Measurements from ENCODE around the gene DLEC1. TPM values are rescaled to one million over a fixed set of nuclear protein-coding genes. Genes with fewer than 3 reads are reported as not detected.
A peak's percentile ranks its signal among the peaks of the same experiment; 100 is the strongest.

Gene DLEC1
- total and polyA plus RNA-seq, 9 of the 15 experiments (the other 6 are each of a cell fraction or from before 2014, with no cell fraction given): 0.07 to 0.08 TPM; not detected in 7

- CTCF ChIA-PET (ENCODE audit: low intra/inter-chr PET ratio): no interaction called here
- in situ Hi-C loops (cut with MboI): no loop called here
Observed at GRCh38 chr3:38109580-38110313, 70.7 kb downstream of the DLEC1 start.

More at GRCh38 chr3:38109580-38110313, 70.7 kb downstream of the DLEC1 start:
- Histone ChIP-seq H3K36me3 (ENCODE audit: control insufficient read depth, insufficient read depth, low read length) (no peaks in the 10 kb centered on the region), H3K79me2 (ENCODE audit: control insufficient read depth, insufficient read depth, low read length) (no peaks in the 10 kb centered on the region), H3K27me3 (ENCODE audit: control insufficient read depth in 2 of 2, insufficient read depth in 2 of 2, low read length in 2 of 2) (peaks cover 11 to 48% of the 10 kb centered on the region in 2 experiments; a peak in 4 of 5 replicates), H3K9ac (ENCODE audit: insufficient read depth in 1 of 2, low read depth in 2 of 2, low read length in 2 of 2) (peak overlapping the region in 1 of 2 experiments; percentile 6; a peak in 1 of 4 replicates), H3K9me3 (replicated peaks; ENCODE audit: control insufficient read depth, insufficient read depth, low read depth, low read length) (no peaks in the 10 kb centered on the region), H2AFZ (ENCODE audit: low read depth, low read length) (no peak overlapping the region), H3K4me3 (no peak overlapping the region), H3K4me1 (replicated peaks in 1 of 2; ENCODE audit: control insufficient read depth in 2 of 2, insufficient read depth in 2 of 2, low read length in 2 of 2) (peaks cover 0 to 15% of the 10 kb centered on the region in 2 experiments; a peak in 2 of 5 replicates), H3K4me2 (ENCODE audit: insufficient read depth, low read length) (no peak overlapping the region), H4K20me1 (replicated peaks; ENCODE audit: control insufficient read depth, insufficient read depth, low read length) (peaks cover 8% of the 10 kb centered on the region; the same call in 1 of the 2 replicates), H3K9me1 (ENCODE audit: control insufficient read depth, insufficient read depth, low read length) (no peaks in the 10 kb centered on the region), H3K27ac (ENCODE audit: extremely low read depth, low read depth, low read length) (no peak overlapping the region)
- ATAC-seq (no peak), DNase-seq (ENCODE audit: extremely low read depth in 1 of 4, low spot score in 3 of 4) (no peak), FAIRE-seq (no peak)
- TF ChIP-seq ZNF584 (CRISPR knock-in tag; IDR thresholded peaks at IDR 0.05; ENCODE audit: low read depth) (no peak), XRCC3 (IDR thresholded peaks at IDR 0.05) (no peak), STAG1 (CRISPR knock-in tag; IDR thresholded peaks at IDR 0.05; ENCODE audit: borderline replicate concordance) (no peak), NFIC (IDR thresholded peaks at IDR 0.05) (no peak), ZNF561 (CRISPR knock-in tag; conservative IDR thresholded peaks at IDR 0.05) (no peak), EWSR1 (IDR thresholded peaks at IDR 0.05; ENCODE audit: borderline replicate concordance, low read depth, partially characterized antibody) (no peak), TOE1 (IDR thresholded peaks at IDR 0.05; ENCODE audit: borderline replicate concordance) (no peak), TOE1 (CRISPR knock-in tag; IDR thresholded peaks at IDR 0.05; ENCODE audit: borderline replicate concordance, low read depth) (no peak), ZNF23 (CRISPR knock-in tag; IDR thresholded peaks at IDR 0.05) (no peak), GATA2 (CRISPR knock-in tag; IDR thresholded peaks at IDR 0.05) (no peak), ETV1 (tag; conservative IDR thresholded peaks at IDR 0.05; ENCODE audit: low read depth) (no peak), MIER1 (IDR thresholded peaks at IDR 0.05; ENCODE audit: low read depth) (no peak), ZNF778 (CRISPR knock-in tag; IDR thresholded peaks at IDR 0.05) (no peak), CBFA2T3 (IDR thresholded peaks at IDR 0.05) (no peak)
- TF ChIP-seq, protein P1, sequence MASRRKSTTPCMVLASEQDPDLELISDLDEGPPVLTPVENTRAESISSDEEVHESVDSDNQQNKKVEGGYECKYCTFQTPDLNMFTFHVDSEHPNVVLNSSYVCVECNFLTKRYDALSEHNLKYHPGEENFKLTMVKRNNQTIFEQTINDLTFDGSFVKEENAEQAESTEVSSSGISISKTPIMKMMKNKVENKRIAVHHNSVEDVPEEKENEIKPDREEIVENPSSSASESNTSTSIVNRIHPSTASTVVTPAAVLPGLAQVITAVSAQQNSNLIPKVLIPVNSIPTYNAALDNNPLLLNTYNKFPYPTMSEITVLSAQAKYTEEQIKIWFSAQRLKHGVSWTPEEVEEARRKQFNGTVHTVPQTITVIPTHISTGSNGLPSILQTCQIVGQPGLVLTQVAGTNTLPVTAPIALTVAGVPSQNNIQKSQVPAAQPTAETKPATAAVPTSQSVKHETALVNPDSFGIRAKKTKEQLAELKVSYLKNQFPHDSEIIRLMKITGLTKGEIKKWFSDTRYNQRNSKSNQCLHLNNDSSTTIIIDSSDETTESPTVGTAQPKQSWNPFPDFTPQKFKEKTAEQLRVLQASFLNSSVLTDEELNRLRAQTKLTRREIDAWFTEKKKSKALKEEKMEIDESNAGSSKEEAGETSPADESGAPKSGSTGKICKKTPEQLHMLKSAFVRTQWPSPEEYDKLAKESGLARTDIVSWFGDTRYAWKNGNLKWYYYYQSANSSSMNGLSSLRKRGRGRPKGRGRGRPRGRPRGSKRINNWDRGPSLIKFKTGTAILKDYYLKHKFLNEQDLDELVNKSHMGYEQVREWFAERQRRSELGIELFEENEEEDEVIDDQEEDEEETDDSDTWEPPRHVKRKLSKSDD (conservative IDR thresholded peaks at IDR 0.05; ENCODE audit: low read length): no peak
- TF ChIP-seq, protein P2, sequence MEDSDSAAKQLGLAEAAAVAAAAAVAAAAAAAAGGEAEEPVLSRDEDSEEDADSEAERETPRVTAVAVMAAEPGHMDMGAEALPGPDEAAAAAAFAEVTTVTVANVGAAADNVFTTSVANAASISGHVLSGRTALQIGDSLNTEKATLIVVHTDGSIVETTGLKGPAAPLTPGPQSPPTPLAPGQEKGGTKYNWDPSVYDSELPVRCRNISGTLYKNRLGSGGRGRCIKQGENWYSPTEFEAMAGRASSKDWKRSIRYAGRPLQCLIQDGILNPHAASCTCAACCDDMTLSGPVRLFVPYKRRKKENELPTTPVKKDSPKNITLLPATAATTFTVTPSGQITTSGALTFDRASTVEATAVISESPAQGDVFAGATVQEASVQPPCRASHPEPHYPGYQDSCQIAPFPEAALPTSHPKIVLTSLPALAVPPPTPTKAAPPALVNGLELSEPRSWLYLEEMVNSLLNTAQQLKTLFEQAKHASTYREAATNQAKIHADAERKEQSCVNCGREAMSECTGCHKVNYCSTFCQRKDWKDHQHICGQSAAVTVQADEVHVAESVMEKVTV (CRISPR knock-in tag; IDR thresholded peaks at IDR 0.05): no peak
- BruUV-seq (replicated peaks): no TSS peak
- WGBS (ENCODE audit: insufficient coverage, low coverage, missing lambda C conversion rate): 11% methylated on average over 17 of the region's 17 CpGs
- intact Hi-C loops (cut with micrococcal nuclease): no loop called here
- POLR2A ChIA-PET: interaction anchor here (1.0 to 2.3 kb wide), 3 partner anchors 11 to 27 kb away, joined by 3 to 8 read pairs (median 3); partner anchors contain the start of gene ACAA1
